Dendritic cell treated with granulocyte-macrophage colony-stimulating factor and Interleukin-4, amounts not matched to agents 40 ng/mL and 50 ng/mL, for 4 days (primary cell): ENCODE measurements around the gene WBP2NL.
A peak's percentile ranks its signal among the peaks of the same experiment; 100 is the strongest.
"Not testable (repeated sequence)": the region's sequence is repeated elsewhere in the genome, so short reads cannot be mapped to it uniquely, and the experiment has no call there.

Experiments
- H3K27ac Mint-ChIP-seq: one replicate; pipeline ENCODE4 v1.8.0; 2022; ENCODE audit warnings: mild to moderate bottlenecking, mixed read lengths
- H3K27me3 Mint-ChIP-seq: one replicate; pipeline ENCODE4 v1.8.0; 2022; ENCODE audit warnings: mild to moderate bottlenecking, mixed read lengths
- H3K36me3 Mint-ChIP-seq: one replicate; pipeline ENCODE4 v1.8.0; 2022; ENCODE audit warnings: low read depth, mixed read lengths
- H3K4me1 Mint-ChIP-seq: one replicate; pipeline ENCODE4 v1.8.0; 2022; ENCODE audit warnings: low read depth, mixed read lengths
- H3K4me3 Mint-ChIP-seq: one replicate; pipeline ENCODE4 v1.8.0; 2022; ENCODE audit warnings: mild to moderate bottlenecking, moderate library complexity, mixed read lengths
- H3K9me3 Mint-ChIP-seq: one replicate; pipeline ENCODE4 v1.8.0; 2022; ENCODE audit warnings: mixed read lengths
- intact Hi-C: fragments of 100-400 bp; cut with micrococcal nuclease; formaldehyde crosslinking; loops from one replicate; pipeline ENCODE4 v1.15.0; 2022

Gene WBP2NL

GRCh38 chr22:42066126-42066761, 67.7 kb downstream of the WBP2NL start:
- no peak overlapping the region for H3K4me3 Mint-ChIP-seq
- intact Hi-C loops = no loop called here
- H3K36me3 Mint-ChIP-seq = peaks cover 93% of the 10 kb centered on the region
- peak overlapping the region; percentile 68 for H3K27ac Mint-ChIP-seq
- no peaks in the 10 kb centered on the region for H3K9me3 Mint-ChIP-seq
- no peaks in the 10 kb centered on the region for H3K27me3 Mint-ChIP-seq
- H3K4me1 Mint-ChIP-seq = peaks cover 55% of the 10 kb centered on the region

GRCh38 chr22:42066937-42067336, 68.3 kb downstream of the WBP2NL start:
- H3K4me1 Mint-ChIP-seq = peaks cover 62% of the 10 kb centered on the region
- intact Hi-C loops = no loop called here
- no peak overlapping the region for H3K4me3 Mint-ChIP-seq
- no peaks in the 10 kb centered on the region for H3K27me3 Mint-ChIP-seq
- peaks cover 86% of the 10 kb centered on the region for H3K36me3 Mint-ChIP-seq
- no peaks in the 10 kb centered on the region for H3K9me3 Mint-ChIP-seq
- H3K27ac Mint-ChIP-seq = peak overlapping the region; percentile 96

DNA sequence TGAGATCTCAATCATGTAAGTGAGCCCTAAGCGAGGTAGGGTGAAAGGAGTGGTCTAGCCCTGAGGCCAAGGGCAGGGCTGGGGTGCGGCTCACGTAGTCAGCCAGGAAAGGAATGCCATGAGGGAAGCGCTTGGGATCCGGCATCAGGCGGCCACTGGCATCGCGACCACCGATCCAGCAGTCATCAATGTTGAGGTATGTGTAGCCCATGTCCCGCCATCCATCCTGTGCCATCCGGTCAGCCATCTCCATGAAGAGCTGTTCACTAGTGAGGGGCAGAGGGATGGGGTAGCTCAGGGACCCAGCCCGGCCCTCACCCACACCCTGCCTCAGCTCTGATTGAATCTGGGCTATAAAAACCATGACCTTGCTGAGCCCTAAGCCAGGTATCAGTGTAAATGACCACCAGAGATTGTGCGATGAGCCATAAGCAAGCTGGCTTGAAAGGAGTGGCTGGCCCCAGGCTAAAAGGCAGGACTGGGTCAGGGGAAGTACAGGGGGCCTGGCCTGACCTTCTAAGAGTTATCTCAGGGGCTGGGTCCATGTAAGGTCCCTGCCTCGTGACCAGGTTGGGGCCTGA, 69.2 kb downstream of the WBP2NL start:
- no peaks in the 10 kb centered on the region for H3K27me3 Mint-ChIP-seq
- H3K4me1 Mint-ChIP-seq = peaks cover 64% of the 10 kb centered on the region
- intact Hi-C loops = no loop called here
- peaks cover 78% of the 10 kb centered on the region for H3K36me3 Mint-ChIP-seq
- no peaks in the 10 kb centered on the region for H3K9me3 Mint-ChIP-seq
- peak overlapping the region; percentile 96 for H3K27ac Mint-ChIP-seq
- H3K4me3 Mint-ChIP-seq = no peak overlapping the region

DNA sequence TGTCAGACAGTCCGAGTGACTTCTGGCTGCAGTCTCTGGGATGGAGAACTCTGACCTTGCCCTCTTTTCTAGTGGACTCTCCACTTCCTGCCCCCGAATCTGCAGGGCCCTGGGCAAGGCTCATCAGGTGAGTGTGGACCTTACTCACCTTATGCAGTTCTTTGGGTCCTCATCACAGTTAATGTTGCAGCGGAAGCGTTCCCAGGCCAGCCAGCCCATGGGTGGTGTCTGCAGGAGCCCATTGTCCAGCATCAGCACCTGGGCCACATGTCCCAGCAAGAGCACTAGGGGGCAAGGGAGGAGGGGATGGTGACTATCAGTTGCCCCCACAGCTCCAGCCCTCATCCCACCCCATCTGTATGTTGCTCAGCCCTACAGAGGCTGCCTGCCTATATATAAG, 69.7 kb downstream of the WBP2NL start:
- Mint-ChIP-seq H3K4me3 (peak overlapping the region; percentile 82), H3K27me3 (no peaks in the 10 kb centered on the region), H3K9me3 (no peaks in the 10 kb centered on the region), H3K27ac (peak overlapping the region; percentile 96), H3K36me3 (peaks cover 73% of the 10 kb centered on the region), H3K4me1 (peaks cover 66% of the 10 kb centered on the region)
- intact Hi-C loops = no loop called here

DNA sequence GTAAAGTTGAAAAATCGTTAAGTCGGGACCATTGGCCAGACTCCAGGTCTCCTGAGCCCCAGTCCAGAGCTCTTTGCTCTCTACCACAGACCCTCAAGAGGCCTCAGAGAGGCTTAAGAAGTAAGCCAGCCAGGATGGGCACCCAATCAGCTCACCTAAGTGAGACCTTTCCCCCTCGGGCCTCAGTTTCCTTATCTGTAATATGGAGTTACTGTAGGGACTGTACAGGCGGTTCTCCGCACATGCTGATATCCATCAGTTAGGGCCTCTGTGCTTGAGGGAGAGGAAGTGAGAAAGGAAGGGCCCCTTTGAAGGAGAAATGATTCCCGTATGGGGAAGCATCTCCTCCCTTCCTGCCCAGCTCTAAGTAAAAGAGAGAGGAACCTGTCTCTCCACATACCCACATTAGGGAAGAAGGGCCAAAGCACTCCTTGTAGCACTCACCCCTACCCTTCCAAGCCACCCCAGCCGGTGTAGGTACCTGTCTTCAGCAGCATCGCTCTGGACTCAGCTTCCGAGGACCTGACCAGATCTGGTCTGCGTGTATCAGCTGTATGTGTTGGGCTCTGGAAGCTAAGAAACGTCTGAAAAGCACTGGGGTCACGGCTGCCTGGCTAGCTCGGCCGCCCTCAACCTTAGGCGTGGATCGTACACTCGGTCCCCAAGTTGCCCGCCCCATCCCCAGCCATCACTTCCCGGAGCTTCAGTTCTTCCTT, 71.4 kb downstream of the WBP2NL start:
- H3K27ac Mint-ChIP-seq = peak overlapping the region; percentile 96
- intact Hi-C loops = loop anchor here (1.0 to 2.0 kb wide), 4 partner anchors 9 to 103 kb away; partner anchors contain the start of genes NDUFA6, SMDT1 and WBP2NL

DNA sequence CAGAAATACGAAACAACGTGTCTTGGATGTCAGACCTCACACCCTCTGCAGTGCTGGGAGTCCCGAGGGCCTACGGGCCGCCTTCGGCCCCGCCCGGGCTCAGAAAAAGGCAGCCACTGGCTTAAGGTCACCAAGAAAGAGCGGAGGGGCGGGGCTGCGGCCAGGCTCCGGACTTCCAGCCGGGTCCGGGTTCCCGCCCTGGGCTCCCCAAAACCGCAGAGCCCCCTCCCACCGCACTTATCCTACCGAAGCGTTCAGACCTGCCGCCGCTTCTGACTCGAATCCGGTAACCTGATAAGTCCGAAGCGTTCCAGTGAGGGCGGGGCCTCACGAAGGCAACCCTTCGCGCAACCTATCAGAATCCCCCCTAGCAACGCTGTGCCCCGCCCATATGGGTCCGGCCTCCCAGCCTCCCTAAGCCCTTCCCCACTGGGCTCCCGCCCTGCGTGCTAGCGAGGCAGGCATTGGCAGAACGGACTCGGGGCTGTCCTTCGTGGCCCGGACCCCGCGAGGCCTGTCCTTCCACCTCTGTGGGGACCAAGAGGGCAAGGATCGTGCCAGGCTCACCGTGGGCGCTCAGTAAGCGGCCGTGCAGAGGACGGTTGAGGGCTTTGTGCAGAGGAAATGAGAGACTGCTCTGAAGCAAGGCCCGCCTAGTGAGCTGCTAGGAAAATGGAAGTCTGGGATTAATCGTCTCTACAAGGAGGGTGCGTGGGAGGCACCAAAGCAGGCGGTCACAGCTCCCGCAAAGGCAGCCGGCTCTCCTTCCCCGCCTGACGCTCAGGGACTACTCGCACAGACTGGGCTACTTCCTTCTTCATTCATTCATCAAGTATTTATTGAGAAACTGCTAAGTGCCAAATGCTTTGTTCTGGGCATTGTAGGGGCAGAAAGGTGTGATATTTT, 72.2 kb downstream of the WBP2NL start, which contains the start of gene NAGA:
NAGA (minus strand) TSS at position 296 of the 906 bp plus-strand sequence. CDS start 515 bp downstream, outside the sequence.
- H3K27ac Mint-ChIP-seq = peak within 1 kb of the TSS; percentile 96

More for the DNA sequence above, 71.4 kb downstream of the WBP2NL start:
- Mint-ChIP-seq H3K9me3 (no peaks in the 10 kb centered on the region), H3K36me3 (peaks cover 58% of the 10 kb centered on the region), H3K4me1 (peaks cover 75% of the 10 kb centered on the region), H3K4me3 (peak overlapping the region; percentile 82), H3K27me3 (no peaks in the 10 kb centered on the region)

DNA sequence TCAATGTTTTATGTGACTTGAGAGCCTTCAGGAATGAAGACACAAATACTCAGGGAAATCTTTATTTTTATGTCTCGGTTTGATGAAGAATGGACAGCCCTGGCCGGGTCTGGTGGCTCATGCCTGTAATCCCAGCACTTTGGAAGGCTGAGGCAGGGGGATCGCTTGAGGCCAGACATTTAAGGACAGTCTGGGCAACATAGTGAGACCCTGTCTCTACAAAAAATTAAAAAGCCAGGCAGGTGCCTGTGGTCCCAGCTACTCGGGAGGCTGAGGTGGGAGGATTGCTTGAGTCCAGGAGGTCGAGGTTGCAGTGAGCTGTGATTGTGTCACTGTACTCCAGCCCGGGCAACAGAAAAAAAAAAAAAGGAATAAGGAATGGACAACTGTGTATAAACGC, 72.9 kb downstream of the WBP2NL start:
- Mint-ChIP-seq H3K27ac (peak overlapping the region; percentile 96), H3K36me3 (peaks cover 58% of the 10 kb centered on the region), H3K4me1 (peaks cover 70% of the 10 kb centered on the region), H3K4me3 (peak overlapping the region; percentile 82)
- not testable (repeated sequence) for H3K9me3 Mint-ChIP-seq, H3K27me3 Mint-ChIP-seq
- intact Hi-C loops = loop anchor here (2.0 kb wide), 1 partner anchor 105 kb away; no protein-coding TSS in a partner anchor

More for the DNA sequence above, 72.2 kb downstream of the WBP2NL start, which contains the start of gene NAGA:
- H3K4me3 Mint-ChIP-seq = peak within 1 kb of the TSS; percentile 82
- no peaks in the 10 kb centered on the region for H3K9me3 Mint-ChIP-seq
- peaks cover 76% of the 10 kb centered on the region for H3K4me1 Mint-ChIP-seq
- H3K27me3 Mint-ChIP-seq = no peaks in the 10 kb centered on the region
- intact Hi-C loops = loop anchor here (1.0 to 2.0 kb wide), 4 partner anchors 9 to 104 kb away; partner anchors contain the start of genes NDUFA6, SMDT1 and WBP2NL
- peaks cover 58% of the 10 kb centered on the region for H3K36me3 Mint-ChIP-seq

- intact Hi-C loops = no loop called here
- peak overlapping the region; percentile 96 for H3K27ac Mint-ChIP-seq
- H3K4me3 Mint-ChIP-seq = peak overlapping the region; percentile 79
- H3K27me3 Mint-ChIP-seq = no peaks in the 10 kb centered on the region
- H3K4me1 Mint-ChIP-seq = peaks cover 67% of the 10 kb centered on the region
- H3K36me3 Mint-ChIP-seq = peaks cover 58% of the 10 kb centered on the region
- no peaks in the 10 kb centered on the region for H3K9me3 Mint-ChIP-seq
Measured at GRCh38 chr22:42072606-42073330, 74.2 kb downstream of the WBP2NL start.

- Mint-ChIP-seq H3K4me1 (peaks cover 67% of the 10 kb centered on the region), H3K4me3 (peak overlapping the region; percentile 79), H3K36me3 (peaks cover 58% of the 10 kb centered on the region), H3K9me3 (no peaks in the 10 kb centered on the region), H3K27me3 (no peaks in the 10 kb centered on the region), H3K27ac (peak overlapping the region; percentile 96)
- intact Hi-C loops = no loop called here
Measured at GRCh38 chr22:42073621-42074041, 75.0 kb downstream of the WBP2NL start.

DNA sequence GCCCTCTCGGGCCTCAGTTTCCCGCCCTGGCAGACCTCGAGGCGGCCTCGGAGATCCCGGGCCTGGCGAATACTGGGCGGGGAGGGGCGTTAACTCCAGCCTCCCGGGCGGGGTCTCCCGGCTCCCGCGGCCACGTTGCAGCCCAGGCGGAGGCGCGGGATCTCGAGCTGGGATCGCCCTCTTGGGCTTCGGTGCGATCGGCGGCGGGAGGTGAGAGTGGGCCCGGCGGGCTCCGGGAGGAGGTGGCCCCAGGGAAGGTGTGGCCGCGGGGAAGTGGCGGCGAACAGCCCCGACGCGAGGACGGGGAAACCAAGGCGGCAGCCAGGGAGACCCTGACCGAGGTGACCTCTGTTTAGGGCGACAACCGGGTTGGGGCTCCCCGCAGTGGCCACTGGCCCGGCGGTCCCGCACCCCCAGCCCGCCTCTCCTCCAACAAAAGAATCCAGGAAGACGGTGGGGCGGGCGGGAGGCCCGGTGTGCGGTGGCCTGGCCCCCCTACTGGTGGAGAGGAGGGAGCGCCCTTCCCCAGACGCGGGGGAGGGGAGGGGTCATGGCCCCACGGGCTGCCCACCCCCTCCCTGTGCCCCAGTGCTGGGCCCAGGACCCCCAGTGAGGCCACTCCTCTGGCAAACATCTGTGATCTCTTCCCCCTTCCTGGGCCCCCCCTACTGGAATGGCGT, 75.7 kb downstream of the WBP2NL start, which contains the start of gene PHETA2:
PHETA2 (plus strand) TSS at position 117 of the 680 bp plus-strand sequence. CDS start 3,046 bp downstream, outside the sequence.
- Mint-ChIP-seq H3K27me3 (no peaks in the 10 kb centered on the region), H3K27ac (peak within 1 kb of the TSS; percentile 96), H3K4me3 (peak within 1 kb of the TSS; percentile 79), H3K4me1 (peaks cover 67% of the 10 kb centered on the region), H3K9me3 (no peaks in the 10 kb centered on the region), H3K36me3 (peaks cover 58% of the 10 kb centered on the region)
- intact Hi-C loops = no loop called here

DNA sequence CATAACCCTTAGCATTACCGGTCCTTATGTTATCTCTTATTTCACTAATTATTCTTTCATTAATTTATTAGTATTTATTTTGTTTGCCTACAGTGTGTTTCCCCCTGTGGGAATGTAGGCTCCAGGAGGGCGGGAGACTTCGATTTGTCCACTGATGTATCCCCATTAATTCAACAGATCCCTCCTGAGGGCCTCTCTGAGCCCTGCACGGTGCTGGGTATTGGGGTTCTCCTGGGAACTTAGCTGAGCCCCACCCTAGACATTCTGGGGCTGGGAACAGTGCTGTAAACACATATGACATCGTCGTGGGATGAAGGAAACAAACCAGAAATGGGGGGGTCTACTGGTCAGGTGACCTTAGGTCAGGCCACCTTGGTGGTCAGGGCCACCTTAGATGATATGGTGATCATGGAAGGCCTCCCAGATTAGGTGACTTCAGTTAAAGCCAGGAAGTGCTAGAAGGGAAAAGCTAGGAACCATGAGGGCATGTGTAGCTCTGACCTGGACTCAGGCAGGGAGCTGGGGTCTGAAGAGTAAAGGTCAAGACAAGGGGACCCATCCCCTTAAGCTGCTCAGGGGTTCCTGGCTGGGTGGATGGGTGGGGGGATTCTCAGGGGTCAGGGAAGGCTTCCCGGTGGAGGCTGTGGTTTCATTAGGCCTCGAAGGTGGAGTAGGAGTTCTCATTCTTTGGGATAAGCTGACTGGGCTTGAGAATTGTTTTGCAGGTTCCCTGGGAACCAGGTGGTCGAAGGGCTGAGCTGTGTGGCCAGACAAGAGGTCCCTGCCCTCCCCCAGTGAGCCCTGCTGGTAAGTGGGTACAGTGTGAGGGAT, 76.5 kb downstream of the WBP2NL start:
- Mint-ChIP-seq H3K9me3 (no peaks in the 10 kb centered on the region), H3K4me1 (peaks cover 66% of the 10 kb centered on the region), H3K27me3 (no peaks in the 10 kb centered on the region), H3K4me3 (peak overlapping the region; percentile 79), H3K36me3 (peaks cover 59% of the 10 kb centered on the region), H3K27ac (peak overlapping the region; percentile 96)
- intact Hi-C loops = no loop called here
